HepG2 (cell line): ENCODE data around the gene ARHGAP12. TPM values are rescaled to one million over a fixed set of nuclear protein-coding genes. Genes with fewer than 3 reads are reported as not detected.
A peak's percentile ranks its signal among the peaks of the same experiment; 100 is the strongest.

Experiments
- ATAC-seq: fragments of 200-7000 bp; cut with Tn5 transposase; 3 replicates; pipeline ENCODE4 v1.9.1; 2020; ENCODE audit warnings: mild to moderate bottlenecking, moderate library complexity
- BruUV-seq: library from RNA; stranded (reverse); fragments of 400-500 nt; replicated peaks from 2 replicates; lab custom pipeline; 2021; lab: Mats Ljungman, UMichigan
- CTCF ChIA-PET: fragments of 300-600 bp; formaldehyde crosslinking; extraction: SDS; loops from one replicate; lab custom pipeline; 2021; ENCODE audit warnings: low total read pairs, inconsistent platforms, low intra/inter-chr PET ratio; lab: Yijun Ruan, JAX
- POLR2A ChIA-PET: fragments of 350-600 bp; sonication (Branson Sonifier 250); formaldehyde crosslinking; loops from one replicate; lab custom pipeline; 2020; ENCODE audit warnings: antibody characterized with exemption, inconsistent platforms; lab: Yijun Ruan, JAX
- DNase-seq: peaks from one replicate; pipeline ENCODE4 v3.0.0-alpha.2; 2015; ENCODE audit warnings: low spot score
- FAIRE-seq: peaks from 3 replicates; lab custom pipeline; 2011; peaks lifted over from hg19 to GRCh38; lab: Jason Lieb, UNC
- H2AFZ ChIP-seq: one replicate; pipeline ENCODE4 v1.6.1; 2011; ENCODE audit warnings: low read length, inconsistent platforms
- H3K27ac ChIP-seq: fragments of 300-600 bp; 3 replicates; pipeline ENCODE4 v1.8.0; 2011; ENCODE audit warnings: mixed run types, mild to moderate bottlenecking, mixed read lengths, low read length, inconsistent platforms; ENCODE audit not compliant: insufficient read depth; ENCODE audit errors: extremely low read length
- H3K27me3 ChIP-seq, 2 experiments: fragments of 200-600 bp in 1 of 2; 2 replicates in 1 of 2; 3 replicates in 1 of 2; pipeline versions ENCODE4 v1.6.0 to v1.8.0; 2011; ENCODE audit warnings: low read length in 2 of 2, mild to moderate bottlenecking in 2 of 2, moderate library complexity in 2 of 2, inconsistent platforms in 1 of 2; ENCODE audit not compliant: insufficient read depth in 2 of 2, control insufficient read depth in 1 of 2
- H3K36me3 ChIP-seq, 2 experiments: fragments of 200-600 bp in 1 of 2; replicated peaks in 1 of 2; 2 replicates in 1 of 2; 3 replicates in 1 of 2; pipeline versions ENCODE4 v1.5.1 to v1.8.0; 2011; ENCODE audit warnings: low read length in 2 of 2, inconsistent platforms in 1 of 2; ENCODE audit not compliant: insufficient read depth in 2 of 2, control insufficient read depth in 1 of 2
- H3K4me1 ChIP-seq: 2 replicates; pipeline ENCODE4 v1.5.1; 2012; ENCODE audit warnings: low read length, inconsistent platforms; ENCODE audit not compliant: insufficient read depth
- H3K4me2 ChIP-seq: 2 replicates; pipeline ENCODE4 v1.6.0; 2011; ENCODE audit warnings: low read depth, low read length, inconsistent platforms
- H3K4me3 ChIP-seq, 3 experiments: fragments of 200-600 bp in 1 of 3; sonication (generic), shearing (Covaris generic) in 1 of 3; replicated peaks in 1 of 3; 2 replicates each; pipeline ENCODE4 v1.5.1; 2011 to 2016; ENCODE audit warnings: low read length in 3 of 3, inconsistent platforms in 2 of 3, low read depth in 2 of 3, mild to moderate bottlenecking in 2 of 3, control low read depth in 1 of 3, mixed read lengths in 1 of 3; ENCODE audit not compliant: insufficient read depth in 1 of 3
- H3K79me2 ChIP-seq: one replicate; pipeline ENCODE4 v1.6.1; 2011; ENCODE audit warnings: low read length, inconsistent platforms; ENCODE audit not compliant: insufficient read depth
- H3K9ac ChIP-seq: 2 replicates; pipeline ENCODE4 v1.6.0; 2011; ENCODE audit warnings: mild to moderate bottlenecking, low read depth, low read length, inconsistent platforms; ENCODE audit not compliant: insufficient read depth
- H3K9me3 ChIP-seq: 2 replicates; pipeline ENCODE4 v1.5.1; 2012; ENCODE audit warnings: mild to moderate bottlenecking, low read length
- H4K20me1 ChIP-seq: 2 replicates; pipeline ENCODE4 v1.6.0; 2011; ENCODE audit warnings: inconsistent platforms, mild to moderate bottlenecking, low read length, moderate library complexity; ENCODE audit not compliant: insufficient read depth
- ATF2 ChIP-seq: sonication (generic); formaldehyde crosslinking; IDR thresholded peaks from 2 replicates; pipeline ENCODE4 v1.4.0; 2020; ENCODE audit warnings: missing genetic modification reagents
- CHD4 ChIP-seq: fragments of 200-600 bp; sonication (generic); IDR thresholded peaks from 2 replicates; pipeline ENCODE4 v1.7.0; 2017; ENCODE audit warnings: mild to moderate bottlenecking, low read length, borderline replicate concordance
- TBX2 ChIP-seq: sonication (generic); formaldehyde crosslinking; IDR thresholded peaks from 2 replicates; pipeline ENCODE4 v1.5.0; 2020; ENCODE audit warnings: missing genetic modification reagents, mild to moderate bottlenecking, borderline replicate concordance
- THRA ChIP-seq: sonication (generic); formaldehyde crosslinking; IDR thresholded peaks from 2 replicates; pipeline ENCODE4 v1.4.0; 2020; ENCODE audit warnings: missing genetic modification reagents, borderline replicate concordance
- ZBTB38 ChIP-seq: sonication (generic); formaldehyde crosslinking; IDR thresholded peaks from 2 replicates; pipeline ENCODE4 v1.5.1; 2020; ENCODE audit warnings: mild to moderate bottlenecking, missing genetic modification reagents
- ZNF121 ChIP-seq: sonication (generic); formaldehyde crosslinking; IDR thresholded peaks from 2 replicates; pipeline ENCODE4 v1.5.0; 2020; ENCODE audit warnings: mild to moderate bottlenecking, missing genetic modification reagents
- ZNF784 ChIP-seq: sonication (generic); formaldehyde crosslinking; IDR thresholded peaks from 2 replicates; pipeline ENCODE4 v1.5.1; 2020; ENCODE audit warnings: missing genetic modification reagents, mild to moderate bottlenecking, borderline replicate concordance
- WGBS: methylation state at CpG from one replicate; pipeline ENCODE4 v1.1.6; 2017; ENCODE audit warnings: low lambda C conversion rate; 5-methylcytosine and 5-hydroxymethylcytosine counted together
- in situ Hi-C: cut with HindIII; loops from 2 replicates; pipeline ENCODE4 v1.10.0; 2017; ENCODE audit warnings: low pct_unique_long_range_greater_than_20kb; ENCODE audit not compliant: extremely low pct_ligation_motif_present
- intact Hi-C: fragments of 100-400 bp; cut with micrococcal nuclease; formaldehyde crosslinking; loops from one replicate; pipeline ENCODE4 v1.10.0; 2022; ENCODE audit not compliant: unreplicated experiment
- polyA plus RNA-seq, 8 experiments: library from polyadenylated mRNA; depleted of rRNA in 3 of 8; stranded (reverse) in 7 of 8; unstranded in 1 of 8; fragments of >200 nt; fragmentation: Illumina TruSeq in 4 of 8; extraction: Trizol in 4 of 8; gene quantifications; 2 replicates each; pipeline versions ENCODE4 v1.2.1 to v1.2.3, GENCODE V29; 2011 to 2016; ENCODE audit warnings: low read depth in 4 of 8, missing spikeins in 1 of 8, mixed read lengths in 1 of 8; ENCODE audit not compliant: insufficient read depth in 1 of 8
- total RNA-seq, 5 experiments: library from RNA; depleted of rRNA; stranded (reverse); fragments of >200 nt; fragmentation: Illumina TruSeq; extraction: Trizol; gene quantifications; 2 replicates each; pipeline ENCODE4 v1.2.3, GENCODE V29; 2016; ENCODE audit warnings: low read depth in 1 of 5

ARHGAP12 gene
- total and polyA plus RNA-seq, 2 of the 13 experiments (the other 11 are each of a cell fraction or from before 2014, with no cell fraction given), result 25.0 to 54.6 TPM

GRCh38 chr10:31939797-31940708 is 11.4 kb upstream of the ARHGAP12 start:
- Histone ChIP-seq H3K9me3 (no peaks in the 10 kb centered on the region), H3K27ac (peak overlapping the region; percentile 77), H3K27me3 (no peaks in the 10 kb centered on the region), H3K4me2 (peak overlapping the region; percentile 62), H3K4me1 (peaks cover 99% of the 10 kb centered on the region), H3K79me2 (peaks cover 12% of the 10 kb centered on the region), H4K20me1 (no peaks in the 10 kb centered on the region), H2AFZ (no peak overlapping the region), H3K36me3 (no peaks in the 10 kb centered on the region), H3K4me3 (peak overlapping the region in 1 of 3 experiments; percentile 15; a peak in 1 of 6 replicates), H3K9ac (peak overlapping the region; percentile 25)
- FAIRE-seq (no peak), DNase-seq (no peak), ATAC-seq (no peak)
- CTCF ChIA-PET, result no interaction called here
- in situ Hi-C loops, result loop anchor here (25.0 kb wide), 1 partner anchor 1503 kb away; the partner anchor contains the start of gene MAP3K8
- WGBS, result 69% methylated on average over 4 of the region's 4 CpGs
- intact Hi-C loops, result no loop called here
- POLR2A ChIA-PET, result interaction anchor here (3.0 kb wide), 1 partner anchor 11 kb away, joined by 37 read pairs; the partner anchor contains the start of gene ARHGAP12
- no TSS peak for BruUV-seq
- TF ChIP-seq CHD4 (0 out of 2 replicates have a peak, but pooled peaks have one; percentile 28), ZNF784 (CRISPR knock-in tag) (no peak)

GRCh38 chr10:31937371-31937770 is 8.7 kb upstream of the ARHGAP12 start:
- WGBS, result 81% methylated on average over 9 of the region's 9 CpGs
- ChIA-PET POLR2A (interaction anchor here (2.9 kb wide), 1 partner anchor 9 kb away, joined by 14 read pairs; the partner anchor contains the start of gene ARHGAP12), CTCF (no interaction called here)
- no peak overlapping the region for H2AFZ ChIP-seq
- no peaks in the 10 kb centered on the region for H3K9me3 ChIP-seq
- peak overlapping the region; percentile 52; the same call in 1 of the 2 replicates for H3K4me2 ChIP-seq
- intact Hi-C loops (no loop called here), in situ Hi-C loops (loop anchor here (25.0 kb wide), 1 partner anchor 1500 kb away; the partner anchor contains the start of gene MAP3K8)
- H3K4me1 ChIP-seq, result peaks cover 72% of the 10 kb centered on the region
- ATAC-seq (no peak), DNase-seq (no peak), FAIRE-seq (no peak)
- H3K27ac ChIP-seq, result peak overlapping the region; percentile 61
- H3K9ac ChIP-seq, result peak overlapping the region; percentile 52; the same call in 1 of the 2 replicates
- TF ChIP-seq ZNF121 (CRISPR knock-in tag), result peak; percentile 77
- 0 out of 2 replicates have a peak, but pooled peaks have one; percentile 15 for TF ChIP-seq TBX2 (CRISPR knock-in tag)
- peak; percentile 53; the same call in 1 of the 2 replicates for TF ChIP-seq ZBTB38 (CRISPR knock-in tag)
- TF ChIP-seq THRA (CRISPR knock-in tag), result peak; percentile 32; the same call in 1 of the 2 replicates
- TF ChIP-seq ATF2 (CRISPR knock-in tag), result no peak
- no peaks in the 10 kb centered on the region for H4K20me1 ChIP-seq
- no peaks in the 10 kb centered on the region for H3K27me3 ChIP-seq
- no peak overlapping the region for H3K4me3 ChIP-seq
- BruUV-seq, result no TSS peak
- H3K36me3 ChIP-seq, result no peaks in the 10 kb centered on the region
- H3K79me2 ChIP-seq, result peaks cover 13% of the 10 kb centered on the region
